Spleen (tissue), 11 donors: ENCODE measurements around the gene POMGNT2. TPM values are rescaled to one million over a fixed set of nuclear protein-coding genes. Genes with fewer than 3 reads are reported as not detected.
A peak's percentile ranks its signal among the peaks of the same experiment; 100 is the strongest.

Experiments
- DNase-seq: peaks from one replicate; pipeline ENCODE4 v3.0.0-alpha.2; 2020
- H3K27ac ChIP-seq, 8 donors: fragments of 200-600 bp; sonication (generic) in 7 of 8; 1 replicate in 4 of 8; 2 replicates in 4 of 8; pipeline versions ENCODE4 v1.5.0 to v1.8.0; 2016 to 2021; ENCODE audit warnings: inconsistent platforms in 4 of 8, mild to moderate bottlenecking in 4 of 8, moderate library complexity in 1 of 8
- H3K27me3 ChIP-seq, 7 donors: fragments of 200-600 bp; sonication (generic) in 6 of 7; replicated peaks in 1 of 7; 1 replicate in 4 of 7; 2 replicates in 3 of 7; pipeline versions ENCODE4 v1.5.0 to v1.8.0; 2016 to 2021; ENCODE audit warnings: inconsistent platforms in 3 of 7, mild to moderate bottlenecking in 1 of 7
- H3K36me3 ChIP-seq, 6 donors: fragments of 200-600 bp; sonication (generic) in 5 of 6; 1 replicate in 4 of 6; 2 replicates in 2 of 6; pipeline versions ENCODE4 v1.5.0 to v1.8.0; 2016 to 2021; ENCODE audit warnings: inconsistent platforms in 2 of 6
- H3K4me1 ChIP-seq, 6 donors: fragments of 200-600 bp; sonication (generic) in 5 of 6; 1 replicate in 3 of 6; 2 replicates in 3 of 6; pipeline versions ENCODE4 v1.5.0 to v1.8.0; 2016 to 2021; ENCODE audit warnings: inconsistent platforms in 3 of 6
- H3K4me3 ChIP-seq, 8 donors: fragments of 200-600 bp; sonication (generic) in 7 of 8; 1 replicate in 4 of 8; 2 replicates in 4 of 8; pipeline versions ENCODE4 v1.5.0 to v1.8.0; 2016 to 2021; ENCODE audit warnings: inconsistent platforms in 4 of 8, mild to moderate bottlenecking in 4 of 8, moderate library complexity in 2 of 8
- H3K9me3 ChIP-seq, 8 donors: fragments of 200-600 bp; sonication (generic) in 7 of 8; 1 replicate in 4 of 8; 2 replicates in 4 of 8; pipeline versions ENCODE4 v1.5.0 to v1.8.0; 2016 to 2021; ENCODE audit warnings: inconsistent platforms in 4 of 8
- POLR2A ChIP-seq, 3 donors: fragments of 450-650 bp; IDR thresholded peaks; one replicate each; pipeline ENCODE4 v1.5.1; 2017; ENCODE audit warnings: antibody characterized with exemption in 3 of 3, mild to moderate bottlenecking in 1 of 3
- POLR2AphosphoS5 ChIP-seq, 3 donors: sonication (generic); formaldehyde crosslinking; IDR thresholded peaks; one replicate each; pipeline ENCODE4 v1.5.1; 2017; ENCODE audit warnings: antibody characterized with exemption in 3 of 3
- WGBS, 5 donors: extraction: QIAGEN DNeasy Blood & Tissue Kit in 3 of 5; methylation state at CpG; one replicate each; pipeline versions ENCODE4 v1.1.5 to v1.1.7; 2013 to 2018; 5-methylcytosine and 5-hydroxymethylcytosine counted together
- intact Hi-C: fragments of 100-400 bp; cut with DNase I; formaldehyde crosslinking; loops from one replicate; pipeline ENCODE4 v1.15.0; 2023; ENCODE audit warnings: low total_unique reads
- polyA plus RNA-seq, 3 donors: library from polyadenylated mRNA; stranded (reverse); fragments of 200-250 nt; gene quantifications; one replicate each; pipeline ENCODE4 v1.2.1, GENCODE V29; 2013
- total RNA-seq, 7 donors: library from RNA; depleted of rRNA in 3 of 7; stranded (reverse); fragments of >200 nt in 3 of 7; fragmentation: NEBNext Ultra II Directional in 4 of 7; extraction: Animal tissue kit (Norgen Biotek cat#: 25700) in 4 of 7; gene quantifications; one replicate each; pipeline versions ENCODE4 v1.1.0 to v1.2.1, GENCODE V29; 2016 to 2021
- TF ChIP-seq, protein P1 (sequence below), 11 experiments: fragments of 200-600 bp in 7 of 11; fragments of 450-650 bp in 4 of 11; sonication (generic) in 4 of 11; IDR thresholded peaks in 8 of 11; conservative IDR thresholded peaks in 3 of 11; 1 replicate in 7 of 11; 2 replicates in 4 of 11; pipeline versions ENCODE4 v1.4.0 to v1.8.0; 2016 to 2021; ENCODE audit warnings: antibody characterized with exemption in 11 of 11, inconsistent platforms in 4 of 11, mild to moderate bottlenecking in 1 of 11
- donor health status: healthy with polysubstance abuse.
- donor health status: DM: no; HTN: no; CAD: no; lungs with moderate emphysema.
- donor health status: DM: no; HTN: no; CAD: no.
- donor health status: Bipolar disorder and iron deficiency.
- donor health status: healthy.
- donor health status: DM: no; HTN: no; CAD: no.
- donor health status: DM: yes; HTN: yes; CAD: no.

Gene POMGNT2
- total and polyA plus RNA-seq, 10 donors: 2.3 to 13.6 (median 6.4) TPM

GRCh38 chr3:43087249-43087776 is 18.6 kb downstream of the POMGNT2 start:
- no peak for DNase-seq
- H3K4me1 ChIP-seq: no peaks in the 10 kb centered on the region
- H3K36me3 ChIP-seq: peaks cover 0 to 5% (median 0%) of the 10 kb centered on the region in 6 donors
- H3K9me3 ChIP-seq: no peaks in the 10 kb centered on the region
- no peak overlapping the region for H3K27ac ChIP-seq
- 94 to 98% (median 95%) methylated on average over 5 of the region's 5 CpGs for WGBS, 5 donors
- intact Hi-C loops: no loop called here
- H3K4me3 ChIP-seq: no peak overlapping the region
- H3K27me3 ChIP-seq: no peaks in the 10 kb centered on the region
- TF ChIP-seq, protein P1, sequence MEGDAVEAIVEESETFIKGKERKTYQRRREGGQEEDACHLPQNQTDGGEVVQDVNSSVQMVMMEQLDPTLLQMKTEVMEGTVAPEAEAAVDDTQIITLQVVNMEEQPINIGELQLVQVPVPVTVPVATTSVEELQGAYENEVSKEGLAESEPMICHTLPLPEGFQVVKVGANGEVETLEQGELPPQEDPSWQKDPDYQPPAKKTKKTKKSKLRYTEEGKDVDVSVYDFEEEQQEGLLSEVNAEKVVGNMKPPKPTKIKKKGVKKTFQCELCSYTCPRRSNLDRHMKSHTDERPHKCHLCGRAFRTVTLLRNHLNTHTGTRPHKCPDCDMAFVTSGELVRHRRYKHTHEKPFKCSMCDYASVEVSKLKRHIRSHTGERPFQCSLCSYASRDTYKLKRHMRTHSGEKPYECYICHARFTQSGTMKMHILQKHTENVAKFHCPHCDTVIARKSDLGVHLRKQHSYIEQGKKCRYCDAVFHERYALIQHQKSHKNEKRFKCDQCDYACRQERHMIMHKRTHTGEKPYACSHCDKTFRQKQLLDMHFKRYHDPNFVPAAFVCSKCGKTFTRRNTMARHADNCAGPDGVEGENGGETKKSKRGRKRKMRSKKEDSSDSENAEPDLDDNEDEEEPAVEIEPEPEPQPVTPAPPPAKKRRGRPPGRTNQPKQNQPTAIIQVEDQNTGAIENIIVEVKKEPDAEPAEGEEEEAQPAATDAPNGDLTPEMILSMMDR (IDR thresholded peaks at IDR 0.05 in 8 of 11, conservative IDR thresholded peaks at IDR 0.05 in 3 of 11): peak in 1 of 11 experiments; percentile 13
- no peak for TF ChIP-seq POLR2AphosphoS5 (IDR thresholded peaks at IDR 0.05)
- TF ChIP-seq POLR2A (IDR thresholded peaks at IDR 0.05): no peak

DNA sequence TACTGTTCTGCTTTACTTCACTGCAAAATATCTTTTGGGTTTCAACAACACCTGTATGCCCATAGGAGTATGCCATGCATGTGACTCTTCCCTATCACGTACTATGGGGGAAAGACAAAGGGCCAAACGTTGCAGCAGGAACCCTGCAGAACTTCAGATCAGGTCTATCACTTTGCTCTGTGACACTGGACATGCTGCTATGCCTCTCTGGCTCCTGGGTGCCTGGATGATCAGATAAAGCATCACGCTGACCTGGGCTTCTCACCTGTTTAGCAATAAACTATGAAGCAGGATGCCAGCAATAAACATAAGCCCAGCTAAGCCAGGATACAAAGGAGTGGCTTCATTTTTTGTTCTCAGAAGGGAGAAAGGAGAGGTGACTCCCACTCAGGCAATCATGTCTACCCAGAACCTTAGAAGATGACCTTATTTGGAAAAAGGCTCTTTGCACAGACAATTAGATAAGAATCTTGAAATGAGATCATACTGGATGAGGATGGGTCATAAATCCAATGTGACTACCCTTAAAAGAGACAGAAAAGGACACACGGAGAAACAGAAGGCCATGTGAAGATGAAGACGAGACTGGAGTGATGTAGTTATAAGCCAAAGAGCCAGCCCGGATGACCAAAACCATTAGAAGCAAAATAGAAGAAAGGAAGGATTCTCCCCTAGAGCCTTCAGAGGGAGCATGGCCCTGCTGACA is 19.3 kb downstream of the POMGNT2 start:
- Histone ChIP-seq H3K4me1 (no peaks in the 10 kb centered on the region), H3K4me3 (no peak overlapping the region), H3K27ac (no peak overlapping the region), H3K27me3 (no peaks in the 10 kb centered on the region), H3K36me3 (peaks cover 0 to 12% (median 0%) of the 10 kb centered on the region in 6 donors), H3K9me3 (no peaks in the 10 kb centered on the region)
- DNase-seq: no peak
- WGBS, 5 donors: 87 to 92% (median 91%) methylated on average over 6 of the region's 6 CpGs
- no peak for TF ChIP-seq POLR2AphosphoS5 (IDR thresholded peaks at IDR 0.05)
- TF ChIP-seq, protein P1 (IDR thresholded peaks at IDR 0.05 in 8 of 11, conservative IDR thresholded peaks at IDR 0.05 in 3 of 11): no peak
- no peak for TF ChIP-seq POLR2A (IDR thresholded peaks at IDR 0.05)
- intact Hi-C loops: no loop called here

- Histone ChIP-seq H3K36me3 (peaks cover 0 to 48% (median 23%) of the 10 kb centered on the region in 6 donors), H3K27me3 (no peaks in the 10 kb centered on the region), H3K4me3 (no peak overlapping the region), H3K9me3 (no peaks in the 10 kb centered on the region), H3K27ac (no peak overlapping the region), H3K4me1 (no peaks in the 10 kb centered on the region)
- WGBS, 5 donors: 94 to 98% (median 96%) methylated on average over 2 of the region's 2 CpGs
- intact Hi-C loops: no loop called here
- DNase-seq: no peak
- TF ChIP-seq, protein P1 (IDR thresholded peaks at IDR 0.05 in 8 of 11, conservative IDR thresholded peaks at IDR 0.05 in 3 of 11): no peak
- no peak for TF ChIP-seq POLR2AphosphoS5 (IDR thresholded peaks at IDR 0.05)
- no peak for TF ChIP-seq POLR2A (IDR thresholded peaks at IDR 0.05)
Observed at GRCh38 chr3:43082457-43082856, 23.4 kb downstream of the POMGNT2 start.

- H3K36me3 ChIP-seq: peaks cover 0 to 52% (median 23%) of the 10 kb centered on the region in 6 donors
- no peak overlapping the region for H3K27ac ChIP-seq
- no peak for DNase-seq
- no peaks in the 10 kb centered on the region for H3K9me3 ChIP-seq
- H3K27me3 ChIP-seq: no peaks in the 10 kb centered on the region
- intact Hi-C loops: no loop called here
- H3K4me3 ChIP-seq: no peak overlapping the region
- no peak for TF ChIP-seq POLR2A (IDR thresholded peaks at IDR 0.05)
- no peak for TF ChIP-seq POLR2AphosphoS5 (IDR thresholded peaks at IDR 0.05)
- TF ChIP-seq, protein P1 (IDR thresholded peaks at IDR 0.05 in 8 of 11, conservative IDR thresholded peaks at IDR 0.05 in 3 of 11): no peak
- WGBS, 5 donors: 89 to 98% (median 95%) methylated on average over 5 of the region's 5 CpGs
- no peaks in the 10 kb centered on the region for H3K4me1 ChIP-seq
Observed at GRCh38 chr3:43081796-43082195, 24.1 kb downstream of the POMGNT2 start.
